A549 (cell line): ENCODE results near the gene ZNF841. TPM values are rescaled to one million over a fixed set of nuclear protein-coding genes. Genes with fewer than 3 reads are reported as not detected.

Experiments
- ATAC-seq, 2 experiments: fragments of 200-7000 bp in 1 of 2; fragments of >200 bp in 1 of 2; cut with Nextera tagmentation in 1 of 2; cut with Tn5 transposase in 1 of 2; 3 replicates each; pipeline versions ENCODE4 v1.8.0 to v1.9.1; 2018 to 2020; ENCODE audit warnings: mild to moderate bottlenecking in 1 of 2, moderate library complexity in 1 of 2
- CTCF ChIA-PET: fragments of 300-600 bp; sonication (Branson Sonifier 250); formaldehyde crosslinking; extraction: SDS; loops from one replicate; lab custom pipeline; 2021; ENCODE audit warnings: antibody characterized with exemption, inconsistent platforms; lab: Yijun Ruan, JAX
- POLR2A ChIA-PET: fragments of 350-600 bp; formaldehyde crosslinking; extraction: SDS; loops from one replicate; lab custom pipeline; 2021; ENCODE audit warnings: antibody characterized with exemption, inconsistent platforms; lab: Yijun Ruan, JAX
- DNase-seq, 2 experiments: peaks; one replicate each; pipeline versions ENCODE4 v3.0.0 to v3.0.0-alpha.2; 2011 to 2016; ENCODE audit warnings: low read depth in 1 of 2, low spot score in 1 of 2
- FAIRE-seq: peaks from 2 replicates; lab custom pipeline; 2011; peaks lifted over from hg19 to GRCh38; lab: Jason Lieb, UNC
- H3K27ac ChIP-seq, 2 experiments: fragments of >200 bp; sonication (Bioruptor Twin); formaldehyde crosslinking; 3 replicates each; pipeline ENCODE4 v1.5.1; 2016 to 2017
- H3K4me1 ChIP-seq: fragments of >200 bp; sonication (Bioruptor Twin); formaldehyde crosslinking; 3 replicates; pipeline ENCODE4 v1.6.1; 2016
- H3K4me2 ChIP-seq: fragments of >200 bp; sonication (Bioruptor Twin); formaldehyde crosslinking; 3 replicates; pipeline ENCODE4 v1.6.1; 2016
- H3K4me3 ChIP-seq: fragments of >200 bp; sonication (Bioruptor Twin); formaldehyde crosslinking; 3 replicates; pipeline ENCODE4 v1.5.1; 2016
- H3K9me3 ChIP-seq: fragments of >200 bp; sonication (Bioruptor Twin); formaldehyde crosslinking; 3 replicates; pipeline ENCODE4 v1.6.1; 2016
- CBX8 ChIP-seq: fragments of 200-600 bp; sonication (generic); IDR thresholded peaks from 2 replicates; pipeline ENCODE4 v1.6.1; 2016
- CEBPB ChIP-seq, 2 experiments: fragments of >200 bp in 1 of 2; sonication (Bioruptor Twin) in 1 of 2; formaldehyde crosslinking in 1 of 2; IDR thresholded peaks; 2 replicates each; pipeline ENCODE4 v1.6.1; 2012 to 2016
- CHD2 ChIP-seq: fragments of 150-350 bp; IDR thresholded peaks from 2 replicates; pipeline ENCODE4 v1.6.1; 2014; ENCODE audit warnings: low read length; ENCODE audit not compliant: partially characterized antibody
- CHD4 ChIP-seq: fragments of 200-600 bp; sonication (generic); IDR thresholded peaks from 2 replicates; pipeline ENCODE4 v1.6.1; 2016; ENCODE audit warnings: antibody characterized with exemption, mild to moderate bottlenecking, borderline replicate concordance
- EP300 ChIP-seq, 2 experiments: fragments of >200 bp; sonication (Bioruptor Twin); formaldehyde crosslinking; IDR thresholded peaks; 2 replicates in 1 of 2; 3 replicates in 1 of 2; pipeline ENCODE4 v1.6.1; 2016 to 2017
- FOSB ChIP-seq: fragments of 250-450 bp; sonication (Bioruptor Pico); IDR thresholded peaks from 2 replicates; pipeline ENCODE4 v1.5.0; 2020; ENCODE audit warnings: mild to moderate bottlenecking, moderate library complexity
- FOSL2 ChIP-seq, 2 experiments: fragments of 450-650 bp in 1 of 2; fragments of >200 bp in 1 of 2; sonication (Bioruptor Twin) in 1 of 2; formaldehyde crosslinking; IDR thresholded peaks; 2 replicates each; pipeline versions ENCODE4 v1.5.0 to v1.6.1; 2016 to 2020; ENCODE audit warnings: mild to moderate bottlenecking in 1 of 2, moderate library complexity in 1 of 2
- HOXA7 ChIP-seq: fragments of 250-450 bp; sonication (Bioruptor Pico); IDR thresholded peaks from 2 replicates; pipeline ENCODE4 v1.5.0; 2020; ENCODE audit warnings: mild to moderate bottlenecking, moderate library complexity
- MAFK ChIP-seq: fragments of 450-650 bp; IDR thresholded peaks from 2 replicates; pipeline ENCODE4 v1.6.1; 2014; ENCODE audit not compliant: partially characterized antibody
- MAZ ChIP-seq: fragments of 150-350 bp; IDR thresholded peaks from 2 replicates; pipeline ENCODE4 v1.6.1; 2014; ENCODE audit warnings: antibody characterized with exemption, low read depth, low read length, borderline replicate concordance
- MYC ChIP-seq: IDR thresholded peaks from 2 replicates; pipeline ENCODE4 v1.6.1; 2012; ENCODE audit warnings: mild to moderate bottlenecking, inconsistent platforms, low read length, improper control_type of control experiment, borderline replicate concordance
- POLR2A ChIP-seq: IDR thresholded peaks from 2 replicates; pipeline ENCODE4 v1.6.1; 2012; ENCODE audit warnings: mild to moderate bottlenecking, low read length
- RARB ChIP-seq: fragments of 250-450 bp; sonication (Bioruptor Pico); IDR thresholded peaks from 2 replicates; pipeline ENCODE4 v1.8.0; 2021; ENCODE audit warnings: mild to moderate bottlenecking, moderate library complexity
- SMC3 ChIP-seq: fragments of >200 bp; sonication (Bioruptor Twin); formaldehyde crosslinking; IDR thresholded peaks from 3 replicates; pipeline ENCODE4 v1.6.1; 2018; ENCODE audit warnings: inconsistent platforms
- TFCP2L1 ChIP-seq: fragments of 250-450 bp; sonication (Bioruptor Pico); IDR thresholded peaks from 2 replicates; pipeline ENCODE4 v1.5.0; 2021; ENCODE audit warnings: mild to moderate bottlenecking
- ZFP36 ChIP-seq: fragments of 450-650 bp; IDR thresholded peaks from 2 replicates; pipeline ENCODE4 v1.6.1; 2014; ENCODE audit warnings: borderline replicate concordance; ENCODE audit not compliant: partially characterized antibody
- WGBS: methylation state at CpG from one replicate; pipeline ENCODE4 v1.1.6; 2017; ENCODE audit errors: missing lambda C conversion rate; 5-methylcytosine and 5-hydroxymethylcytosine counted together
- polyA plus RNA-seq, 4 experiments: library from polyadenylated mRNA; depleted of rRNA in 3 of 4; stranded (reverse); fragments of >200 nt; fragmentation: RNase III in 1 of 4; extraction: RNeasy Plus Mini Kit Qiagen cat#74134 plus additional on column Dnase treatment in 1 of 4; gene quantifications; 2 replicates in 3 of 4; 3 replicates in 1 of 4; pipeline ENCODE4 v1.2.3, GENCODE V29; 2011 to 2017
- TF ChIP-seq, protein P1 (sequence below): IDR thresholded peaks from 2 replicates; pipeline ENCODE4 v1.6.1; 2012
- TF ChIP-seq, protein P2 (sequence below): IDR thresholded peaks from 2 replicates; pipeline ENCODE4 v1.6.1; 2012
- TF ChIP-seq, protein P3 (sequence below): IDR thresholded peaks from 2 replicates; pipeline ENCODE4 v1.6.1; 2012; ENCODE audit warnings: low read depth, borderline replicate concordance
- TF ChIP-seq, protein P4 (sequence below): fragments of 250-450 bp; sonication (Bioruptor Pico); IDR thresholded peaks from 2 replicates; pipeline ENCODE4 v1.5.0; 2020; ENCODE audit warnings: low read depth, mild to moderate bottlenecking, moderate library complexity
- TF ChIP-seq, protein P5 (sequence below): fragments of 150-350 bp; IDR thresholded peaks from 2 replicates; pipeline ENCODE4 v1.6.1; 2014; ENCODE audit warnings: low read depth, mild to moderate bottlenecking, low read length

Gene ZNF841
- polyA plus RNA-seq, 2 of the 4 experiments (the other 2 are of a cell fraction): 2.2 to 4.9 TPM

DNA sequence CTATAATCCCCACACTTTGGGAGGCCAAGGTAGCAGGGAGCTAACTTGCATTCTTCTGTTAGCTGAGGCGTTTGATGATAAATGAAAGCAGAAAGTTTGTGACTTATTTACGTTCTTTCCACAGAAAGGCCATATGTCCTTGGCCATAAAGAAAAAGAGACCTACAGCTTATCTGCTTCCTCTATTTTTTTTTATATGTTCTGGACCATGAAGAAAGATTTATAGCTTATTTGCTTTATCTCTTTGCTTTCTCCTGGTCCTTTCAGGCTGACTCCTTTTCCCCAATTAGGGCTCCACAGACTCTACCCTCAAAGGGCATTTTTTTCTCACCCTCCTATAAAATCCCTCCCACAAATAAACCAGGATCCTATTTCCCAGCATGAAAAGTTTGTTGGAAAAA is 45.6 kb upstream of the ZNF841 start (continued):
- TF ChIP-seq, protein P1, sequence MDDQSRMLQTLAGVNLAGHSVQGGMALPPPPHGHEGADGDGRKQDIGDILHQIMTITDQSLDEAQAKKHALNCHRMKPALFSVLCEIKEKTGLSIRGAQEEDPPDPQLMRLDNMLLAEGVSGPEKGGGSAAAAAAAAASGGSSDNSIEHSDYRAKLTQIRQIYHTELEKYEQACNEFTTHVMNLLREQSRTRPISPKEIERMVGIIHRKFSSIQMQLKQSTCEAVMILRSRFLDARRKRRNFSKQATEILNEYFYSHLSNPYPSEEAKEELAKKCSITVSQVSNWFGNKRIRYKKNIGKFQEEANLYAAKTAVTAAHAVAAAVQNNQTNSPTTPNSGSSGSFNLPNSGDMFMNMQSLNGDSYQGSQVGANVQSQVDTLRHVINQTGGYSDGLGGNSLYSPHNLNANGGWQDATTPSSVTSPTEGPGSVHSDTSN: no peak
- TF ChIP-seq POLR2A (no peak), MAFK (no peak), HOXA7 (CRISPR knock-in tag) (no peak)
- TF ChIP-seq, protein P2, sequence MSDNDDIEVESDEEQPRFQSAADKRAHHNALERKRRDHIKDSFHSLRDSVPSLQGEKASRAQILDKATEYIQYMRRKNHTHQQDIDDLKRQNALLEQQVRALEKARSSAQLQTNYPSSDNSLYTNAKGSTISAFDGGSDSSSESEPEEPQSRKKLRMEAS: no peak

DNA sequence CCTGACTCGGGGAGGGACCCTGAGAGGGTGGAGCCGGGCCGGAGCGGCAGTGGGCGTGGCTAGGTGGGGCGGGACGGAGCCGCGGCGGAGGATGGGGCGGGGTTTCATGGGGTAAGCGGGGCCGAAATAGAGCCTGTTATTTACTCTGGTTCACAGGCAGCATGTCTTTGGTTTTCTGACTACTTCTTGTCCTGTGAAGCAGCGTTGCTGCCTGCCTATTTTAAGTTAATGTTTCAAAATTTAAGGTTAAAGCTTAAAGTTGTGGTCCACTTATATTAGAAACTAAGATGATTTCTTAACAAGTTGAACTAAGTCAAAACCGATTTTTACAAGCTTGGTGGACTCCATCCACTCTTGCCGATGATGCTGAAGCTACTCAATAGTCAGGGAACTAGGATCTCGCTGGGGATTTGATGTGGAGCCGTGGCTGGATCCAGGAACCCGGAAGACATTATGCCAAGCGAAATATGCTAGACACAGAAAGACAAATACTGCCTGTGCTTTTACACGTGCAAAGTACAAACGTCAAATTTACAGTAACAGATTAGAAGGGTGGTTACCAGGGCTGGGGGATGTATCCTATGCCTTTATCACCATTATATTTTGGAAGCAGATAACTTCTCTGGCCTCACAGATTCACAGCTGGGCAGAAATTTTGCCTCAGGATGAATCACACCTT is 44.6 kb upstream of the ZNF841 start:
- ChIA-PET POLR2A (no interaction called here), CTCF (interaction anchor here (0.6 to 1.6 kb wide), 3 partner anchors 12 to 369 kb away, joined by 3 to 5 read pairs (median 5); no protein-coding TSS in a partner anchor)
- H3K4me2 ChIP-seq: peak overlapping the region; percentile 80
- ATAC-seq: peak in 1 of 2 experiments; percentile 97; a peak in 3 of 6 replicates
- H3K4me1 ChIP-seq: no peaks in the 10 kb centered on the region
- peaks cover 91% of the 10 kb centered on the region for H3K9me3 ChIP-seq
- DNase-seq: no peak
- no peak overlapping the region for H3K27ac ChIP-seq
- 13% methylated on average over 21 of the region's 22 CpGs for WGBS
- peak overlapping the region; percentile 64 for H3K4me3 ChIP-seq
- TF ChIP-seq MAZ (no peak), RARB (CRISPR knock-in tag) (no peak), FOSB (CRISPR knock-in tag) (no peak), MYC (no peak), SMC3 (no peak), CHD2 (no peak), ZFP36 (no peak), CEBPB (IDR thresholded peaks at IDR 0.05) (no peak), EP300 (IDR thresholded peaks at IDR 0.05) (no peak), CHD4 (no peak), CBX8 (no peak), TFCP2L1 (CRISPR knock-in tag) (no peak), FOSL2 (IDR thresholded peaks at IDR 0.05) (no peak), FOSL2 (CRISPR knock-in tag; IDR thresholded peaks at IDR 0.05) (no peak), MAFK (no peak)
- TF ChIP-seq, protein P2: no peak
- TF ChIP-seq, protein P3, sequence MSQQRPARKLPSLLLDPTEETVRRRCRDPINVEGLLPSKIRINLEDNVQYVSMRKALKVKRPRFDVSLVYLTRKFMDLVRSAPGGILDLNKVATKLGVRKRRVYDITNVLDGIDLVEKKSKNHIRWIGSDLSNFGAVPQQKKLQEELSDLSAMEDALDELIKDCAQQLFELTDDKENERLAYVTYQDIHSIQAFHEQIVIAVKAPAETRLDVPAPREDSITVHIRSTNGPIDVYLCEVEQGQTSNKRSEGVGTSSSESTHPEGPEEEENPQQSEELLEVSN: no peak
- TF ChIP-seq, protein P4, sequence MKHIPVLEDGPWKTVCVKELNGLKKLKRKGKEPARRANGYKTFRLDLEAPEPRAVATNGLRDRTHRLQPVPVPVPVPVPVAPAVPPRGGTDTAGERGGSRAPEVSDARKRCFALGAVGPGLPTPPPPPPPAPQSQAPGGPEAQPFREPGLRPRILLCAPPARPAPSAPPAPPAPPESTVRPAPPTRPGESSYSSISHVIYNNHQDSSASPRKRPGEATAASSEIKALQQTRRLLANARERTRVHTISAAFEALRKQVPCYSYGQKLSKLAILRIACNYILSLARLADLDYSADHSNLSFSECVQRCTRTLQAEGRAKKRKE (CRISPR knock-in tag): no peak
- TF ChIP-seq, protein P5, sequence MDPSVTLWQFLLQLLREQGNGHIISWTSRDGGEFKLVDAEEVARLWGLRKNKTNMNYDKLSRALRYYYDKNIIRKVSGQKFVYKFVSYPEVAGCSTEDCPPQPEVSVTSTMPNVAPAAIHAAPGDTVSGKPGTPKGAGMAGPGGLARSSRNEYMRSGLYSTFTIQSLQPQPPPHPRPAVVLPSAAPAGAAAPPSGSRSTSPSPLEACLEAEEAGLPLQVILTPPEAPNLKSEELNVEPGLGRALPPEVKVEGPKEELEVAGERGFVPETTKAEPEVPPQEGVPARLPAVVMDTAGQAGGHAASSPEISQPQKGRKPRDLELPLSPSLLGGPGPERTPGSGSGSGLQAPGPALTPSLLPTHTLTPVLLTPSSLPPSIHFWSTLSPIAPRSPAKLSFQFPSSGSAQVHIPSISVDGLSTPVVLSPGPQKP: no peak
- no peak for FAIRE-seq
